HG03521 (cell line): ENCODE measurements around the gene NPS.

Experiments
- ATAC-seq: cut with Tn5 transposase; IDR thresholded peaks from one replicate; pipeline ENCODE4 v1.9.1; 2021; ENCODE audit warnings: mild to moderate bottlenecking, moderate library complexity; ENCODE audit not compliant: unreplicated experiment

Gene NPS, protein sequence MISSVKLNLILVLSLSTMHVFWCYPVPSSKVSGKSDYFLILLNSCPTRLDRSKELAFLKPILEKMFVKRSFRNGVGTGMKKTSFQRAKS

DNA sequence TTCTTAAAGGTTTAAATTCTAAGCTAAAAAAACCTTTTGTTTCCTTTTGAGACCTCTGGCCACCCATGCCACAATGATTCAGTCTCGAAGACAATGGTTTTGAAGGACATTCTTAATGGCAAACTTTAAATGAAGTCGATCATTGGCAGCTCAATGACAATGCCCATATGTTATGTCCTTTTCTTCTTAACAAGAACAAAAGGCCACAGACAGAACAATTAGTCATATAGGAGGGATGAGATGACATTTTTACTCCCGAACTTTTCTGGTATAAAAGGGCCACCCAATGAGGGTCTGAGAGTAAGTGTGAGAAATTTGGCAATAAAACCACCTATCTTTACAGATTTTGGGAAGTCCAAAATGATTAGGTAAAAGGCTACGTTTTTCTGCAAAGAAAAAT is at the start of gene NPS:
Gene NPS (plus strand): TSS at position 301 of the 400 bp plus-strand sequence. CDS start 60 bp downstream, at position 361.
- no peak for ATAC-seq

GRCh38 chr10:127500127-127500526 is 49.0 kb upstream of the NPS start:
- no peak for ATAC-seq

- ATAC-seq, result no peak
These were observed 43.0 kb upstream of the NPS start for GRCh38 chr10:127506094-127506493.

GRCh38 chr10:127522298-127522697 is 26.8 kb upstream of the NPS start:
- ATAC-seq, result no peak

DNA sequence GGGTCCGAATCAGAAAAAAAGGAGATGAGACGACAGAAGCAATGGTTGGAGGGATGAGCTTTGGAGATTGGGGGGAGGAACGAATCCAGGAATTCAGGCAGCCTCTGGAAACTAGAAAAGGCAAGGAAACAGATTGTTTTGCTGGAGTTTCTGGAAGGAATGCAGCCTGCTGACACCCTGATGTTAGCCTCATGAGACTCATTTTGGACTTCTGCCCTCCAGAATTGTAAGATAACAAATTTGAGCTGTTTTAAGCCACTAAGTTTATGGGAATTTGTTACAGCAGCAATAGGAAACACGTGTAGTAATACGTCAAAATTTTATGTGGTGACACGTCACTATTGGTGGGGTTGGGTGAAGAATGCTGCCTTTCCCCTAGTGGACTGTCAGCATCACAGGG is 25.6 kb upstream of the NPS start:
- ATAC-seq, result no peak

GRCh38 chr10:127524229-127524628 is 24.9 kb upstream of the NPS start:
- ATAC-seq, result no peak

- ATAC-seq, result no peak
These were observed 24.0 kb upstream of the NPS start for GRCh38 chr10:127524908-127525665.

- ATAC-seq, result no peak
These were observed 23.4 kb upstream of the NPS start for GRCh38 chr10:127525686-127526085.

DNA sequence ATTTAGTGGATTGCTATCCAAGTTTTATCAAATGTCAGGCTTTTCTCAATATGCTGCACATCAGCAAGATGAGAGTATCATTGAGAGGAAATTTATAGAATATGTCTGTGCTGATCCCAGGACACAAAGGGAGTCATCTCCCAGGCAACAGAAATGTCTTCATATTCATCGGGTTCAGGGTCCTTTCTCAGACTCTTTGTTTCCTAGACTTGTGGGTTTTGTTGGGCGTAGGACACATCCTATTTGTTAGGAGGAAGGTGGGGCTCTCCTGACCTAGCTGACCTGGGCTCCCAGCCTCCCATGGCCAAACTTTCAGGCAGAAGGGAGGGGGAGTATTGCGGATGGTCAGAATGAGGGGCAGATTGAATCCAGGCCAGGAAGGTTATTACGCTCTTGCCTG is 22.9 kb upstream of the NPS start:
- ATAC-seq, result no peak

DNA sequence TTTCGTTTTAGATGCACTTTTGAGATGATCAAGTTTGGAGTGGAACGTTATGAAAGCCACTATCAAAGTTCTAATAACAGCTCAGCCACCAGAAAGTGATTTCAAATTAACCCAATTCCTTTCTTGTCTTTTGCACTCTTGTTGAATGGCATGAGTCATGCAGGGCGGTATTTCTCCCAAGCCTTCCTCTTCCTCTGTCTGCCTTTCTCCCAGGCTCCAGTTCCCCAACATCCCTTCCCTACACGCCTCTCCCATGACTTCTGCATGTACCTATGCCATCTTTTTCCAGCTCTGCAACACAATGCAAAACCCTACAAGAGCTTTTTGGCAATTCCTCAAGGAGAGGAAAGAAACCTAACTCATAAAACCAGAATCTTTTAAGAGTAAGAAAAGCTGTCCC is 21.8 kb upstream of the NPS start:
- no peak for ATAC-seq

DNA sequence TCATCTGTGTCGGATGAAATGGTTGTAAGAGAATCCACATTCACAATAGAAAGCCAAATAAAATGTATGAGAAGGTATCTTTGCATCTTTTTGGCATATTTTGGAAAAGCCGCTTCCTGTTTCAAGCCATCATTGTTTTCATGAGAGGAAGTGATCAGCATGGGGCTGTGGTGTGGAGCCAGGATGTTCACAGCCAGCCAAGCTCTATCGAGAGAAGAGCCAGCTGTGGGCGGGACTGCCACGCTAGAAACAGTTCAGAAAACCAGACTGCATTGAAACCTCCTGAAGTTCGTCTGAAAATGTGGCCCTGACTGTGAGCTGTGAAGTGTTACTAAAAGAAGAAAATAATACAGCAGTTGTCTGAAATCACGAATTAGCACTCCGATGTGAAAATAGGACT is 21.2 kb upstream of the NPS start:
- no peak for ATAC-seq

DNA sequence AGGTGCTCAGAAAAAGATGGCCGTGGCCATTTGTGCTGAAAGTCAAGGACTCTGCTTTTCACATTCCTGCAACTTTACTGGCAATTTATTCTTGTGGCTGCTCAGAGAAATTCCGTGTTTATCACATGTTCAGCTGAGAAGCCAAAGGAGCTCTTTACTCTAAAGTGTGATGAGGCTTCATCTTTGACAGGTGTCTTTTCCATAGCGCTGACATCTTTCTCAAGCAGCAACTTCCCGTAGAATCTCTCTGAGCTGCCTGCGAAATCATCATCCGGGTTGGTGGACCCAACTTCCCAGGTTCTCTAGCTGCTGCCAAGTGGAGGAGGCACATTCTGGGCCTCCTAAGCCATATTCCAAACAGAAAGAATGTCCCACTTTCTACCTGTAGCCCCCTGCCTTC is 16.9 kb upstream of the NPS start:
- no peak for ATAC-seq

DNA sequence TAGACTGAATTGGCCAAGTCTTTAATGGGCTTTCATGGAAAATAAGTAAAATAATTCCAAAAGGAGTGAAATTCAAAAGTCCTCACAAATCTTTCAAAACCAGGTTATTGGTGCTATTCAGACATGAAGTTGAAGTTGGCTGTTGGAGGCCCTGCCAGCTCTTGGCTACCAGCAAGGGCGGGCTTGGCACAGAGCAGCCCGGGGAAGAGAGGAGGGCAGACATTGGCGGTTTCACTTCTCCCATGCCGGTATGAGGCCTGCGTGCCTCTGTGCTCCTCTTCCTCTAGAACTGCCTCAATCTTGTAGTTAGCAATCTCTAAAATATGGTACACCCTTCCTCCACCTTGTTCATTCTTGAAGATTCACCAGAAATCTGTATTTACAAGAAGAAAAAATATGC is 16.4 kb upstream of the NPS start:
- ATAC-seq, result no peak

DNA sequence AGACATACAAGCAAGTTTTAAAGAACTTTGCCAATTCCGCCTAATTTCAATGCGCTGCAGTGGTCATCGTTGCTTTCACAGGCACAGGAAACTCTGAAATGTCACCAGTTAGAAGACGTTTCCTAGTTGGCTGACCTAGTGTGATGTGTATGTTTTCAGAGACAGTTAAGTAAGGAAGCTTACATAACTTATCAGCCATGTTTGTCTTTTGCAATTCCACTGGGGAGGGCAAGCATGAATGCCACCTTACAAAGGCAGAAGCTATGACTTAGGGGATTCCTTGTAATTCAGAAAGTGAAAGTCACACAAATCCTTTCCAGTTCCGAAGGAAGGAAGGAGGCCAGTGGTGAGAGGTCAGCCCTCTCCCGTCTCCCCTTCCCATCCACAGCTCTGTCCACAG is 15.0 kb upstream of the NPS start:
- ATAC-seq, result no peak

DNA sequence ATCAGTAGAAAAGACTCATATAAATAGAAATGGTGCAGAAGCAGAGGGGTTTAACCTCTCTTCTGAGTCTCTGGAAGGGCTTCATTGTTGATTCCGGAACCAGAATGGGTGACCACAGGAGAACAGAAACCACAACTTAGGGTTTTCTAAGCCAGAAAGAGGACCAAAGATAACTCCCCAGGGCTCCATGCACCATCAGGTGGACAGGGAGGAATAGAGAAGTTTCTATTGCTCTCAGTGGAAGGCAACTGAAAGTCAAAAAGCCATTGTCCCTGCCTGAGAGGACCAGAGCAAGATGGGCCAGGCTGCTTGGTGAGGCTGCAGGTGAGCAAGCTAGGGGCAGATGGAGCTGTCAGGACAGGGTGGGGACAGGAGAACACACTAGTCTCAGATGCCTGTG is 14.6 kb upstream of the NPS start:
- no peak for ATAC-seq

- no peak for ATAC-seq
These were observed 13.2 kb upstream of the NPS start for GRCh38 chr10:127535802-127536515.

- no peak for ATAC-seq
These were observed 11.9 kb upstream of the NPS start for GRCh38 chr10:127536972-127537760.

GRCh38 chr10:127537924-127538323 is 11.2 kb upstream of the NPS start:
- ATAC-seq, result no peak

- ATAC-seq, result no peak
These were observed 1.1 kb upstream of the NPS start for GRCh38 chr10:127548022-127548421.

DNA sequence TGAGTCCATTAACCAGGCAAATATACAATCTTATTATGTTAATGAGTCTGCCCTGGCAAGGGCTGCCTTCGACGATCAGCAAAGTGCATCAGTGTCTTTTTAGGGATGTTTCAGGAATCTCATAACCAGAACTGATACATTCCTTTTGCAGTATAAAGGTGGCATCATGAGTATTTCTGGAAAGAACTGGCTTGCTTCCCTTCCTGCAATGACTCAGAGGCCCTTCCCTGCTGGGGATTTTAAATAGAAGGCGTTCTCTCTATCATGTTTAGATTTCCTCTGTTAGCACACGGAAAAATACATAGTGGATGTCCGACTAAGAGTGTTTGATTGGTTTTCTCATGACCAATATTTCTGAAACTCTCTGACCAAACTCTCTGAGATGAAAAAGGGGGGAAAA is 1.8 kb downstream of the NPS start:
- ATAC-seq, result no peak

GRCh38 chr10:127552446-127552845 is 3.3 kb downstream of the NPS start:
- ATAC-seq, result no peak

- no peak for ATAC-seq
These were observed 4.3 kb downstream of the NPS start for GRCh38 chr10:127553417-127553816.
